K562 (cell line): Measurements from ENCODE around the gene HPSE2. TPM values are rescaled to one million over a fixed set of nuclear protein-coding genes. Genes with fewer than 3 reads are reported as not detected.

Source experiments
- ATF7 ChIP-seq: fragments of 450-650 bp; IDR thresholded peaks from 2 replicates; pipeline ENCODE4 v1.7.1; 2014; ENCODE audit warnings: mild to moderate bottlenecking, moderate library complexity
- CHCHD3 ChIP-seq: fragments of 250-450 bp; sonication (Bioruptor Pico); IDR thresholded peaks from 2 replicates; pipeline ENCODE4 v2.1.2; 2022; ENCODE audit warnings: mild to moderate bottlenecking
- CTCF ChIP-seq, 3 experiments: IDR thresholded peaks in 2 of 3; conservative IDR thresholded peaks in 1 of 3; 2 replicates each; pipeline ENCODE4 v1.5.1; 2011 to 2012; ENCODE audit warnings: low read length in 3 of 3, mild to moderate bottlenecking in 3 of 3, control low read depth in 2 of 3, improper control_type of control experiment in 1 of 3, inconsistent platforms in 1 of 3, low read depth in 1 of 3, mixed read lengths in 1 of 3, moderate library complexity in 1 of 3; ENCODE audit not compliant: insufficient read depth in 2 of 3
- FOXJ3 ChIP-seq: sonication (generic); formaldehyde crosslinking; IDR thresholded peaks from 2 replicates; pipeline ENCODE4 v1.4.0; 2020; ENCODE audit warnings: mild to moderate bottlenecking, missing genetic modification reagents
- MCM5 ChIP-seq: fragments of 450-650 bp; IDR thresholded peaks from 2 replicates; pipeline ENCODE4 v1.6.1; 2016; ENCODE audit warnings: low read depth
- NKRF ChIP-seq: fragments of 450-650 bp; IDR thresholded peaks from 2 replicates; pipeline ENCODE4 v1.6.1; 2016; ENCODE audit warnings: borderline replicate concordance
- SIN3B ChIP-seq: fragments of 450-650 bp; IDR thresholded peaks from 2 replicates; pipeline ENCODE4 v1.6.1; 2017; ENCODE audit warnings: low read depth, mild to moderate bottlenecking, moderate library complexity
- SREBF2 ChIP-seq: sonication (generic); formaldehyde crosslinking; IDR thresholded peaks from 2 replicates; pipeline ENCODE4 v1.4.0; 2020; ENCODE audit warnings: mild to moderate bottlenecking, missing genetic modification reagents
- TCF15 ChIP-seq: fragments of 250-450 bp; sonication (Bioruptor Pico); IDR thresholded peaks from 2 replicates; pipeline ENCODE4 v1.8.0; 2022; ENCODE audit warnings: moderate library complexity, mild to moderate bottlenecking, inconsistent platforms
- TEAD1 ChIP-seq, 2 experiments: fragments of 450-650 bp in 1 of 2; sonication (generic) in 1 of 2; formaldehyde crosslinking; IDR thresholded peaks; 2 replicates each; pipeline versions ENCODE4 v1.4.0 to v1.8.0; 2020 to 2022; ENCODE audit warnings: mild to moderate bottlenecking in 2 of 2, missing genetic modification reagents in 1 of 2
- THAP7 ChIP-seq: fragments of 250-450 bp; sonication (Bioruptor Pico); IDR thresholded peaks from 2 replicates; pipeline ENCODE4 v1.5.0; 2021
- UBTF ChIP-seq, 2 experiments: IDR thresholded peaks; 2 replicates each; pipeline ENCODE4 v1.6.1; 2012; ENCODE audit warnings: improper control_type of control experiment in 2 of 2, low read depth in 2 of 2, low read length in 2 of 2, borderline replicate concordance in 1 of 2
- USF2 ChIP-seq: sonication (generic); formaldehyde crosslinking; IDR thresholded peaks from 2 replicates; pipeline ENCODE4 v1.5.0; 2020; ENCODE audit warnings: missing genetic modification reagents
- ZNF165 ChIP-seq: fragments of 250-450 bp; sonication (Bioruptor Pico); IDR thresholded peaks from 2 replicates; pipeline ENCODE4 v1.4.0; 2020; ENCODE audit warnings: borderline replicate concordance
- ZNF175 ChIP-seq: fragments of 200-800 bp; sonication (Bioruptor generic); IDR thresholded peaks from 2 replicates; pipeline ENCODE4 v1.6.1; 2016; ENCODE audit warnings: low read depth, mild to moderate bottlenecking, missing genetic modification characterization, missing compliant biosample characterization
- ZNF395 ChIP-seq: fragments of 200-800 bp; sonication (Bioruptor generic); IDR thresholded peaks from 2 replicates; pipeline ENCODE4 v1.6.1; 2017; ENCODE audit warnings: missing genetic modification characterization, missing compliant biosample characterization
- polyA plus RNA-seq, 8 experiments: library from polyadenylated mRNA; depleted of rRNA in 4 of 8; stranded (reverse) in 5 of 8; unstranded in 3 of 8; fragments of >200 nt; fragmentation: Nextera tagmentation in 2 of 8; fragmentation: Illumina TruSeq in 1 of 8; extraction: Ambion mirVana in 2 of 8; extraction: Trizol in 1 of 8; gene quantifications; 2 replicates each; pipeline versions ENCODE4 v1.2.1 to v1.2.3, GENCODE V29; 2011 to 2014; ENCODE audit warnings: inconsistent platforms in 1 of 8, missing spikeins in 1 of 8
- total RNA-seq, 7 experiments: library from RNA; depleted of rRNA in 6 of 7; stranded (reverse); fragments of >200 nt in 6 of 7; fragmentation: Illumina TruSeq in 2 of 7; extraction: Trizol in 2 of 7; gene quantifications; 2 replicates each; pipeline versions ENCODE4 v1.2.1 to v1.2.3, GENCODE V29; 2011 to 2021; ENCODE audit warnings: low replicate concordance in 1 of 7

The HPSE2 gene
- total and polyA plus RNA-seq, 9 of the 15 experiments (the other 6 are each of a cell fraction or from before 2014, with no cell fraction given), result 0.03 to 0.10 (median 0.04) TPM; not detected in 2

- TF ChIP-seq SREBF2 (CRISPR knock-in tag) (no peak), ATF7 (peak; percentile 47; the same call in 1 of the 2 replicates), SIN3B (no peak), FOXJ3 (CRISPR knock-in tag) (peak; percentile 59; the same call in 1 of the 2 replicates), CTCF (IDR thresholded peaks at IDR 0.05 in 2 of 3, conservative IDR thresholded peaks at IDR 0.05 in 1 of 3; ENCODE audit: insufficient read depth in 2 of 3, low read depth in 1 of 3, low read length in 3 of 3) (no peak), TEAD1 (CRISPR knock-in tag; IDR thresholded peaks at IDR 0.05) (peak in 1 of 2 experiments; percentile 70; a peak in 1 of 4 replicates), ZNF175 (no peak), NKRF (no peak), ZNF395 (CRISPR knock-in tag) (no peak), CHCHD3 (CRISPR knock-in tag) (no peak), ZNF165 (no peak), USF2 (CRISPR knock-in tag) (no peak), UBTF (IDR thresholded peaks at IDR 0.05; ENCODE audit: borderline replicate concordance in 1 of 2, low read depth in 2 of 2, low read length in 2 of 2) (no peak), MCM5 (no peak), THAP7 (CRISPR knock-in tag) (no peak), TCF15 (CRISPR knock-in tag) (no peak)
Observed at GRCh38 chr10:98458809-98459784, 776.6 kb downstream of the HPSE2 start (continued).
